HG02759 (cell line): ENCODE measurements around the gene PPM1L.

Source experiments
- ATAC-seq: cut with Tn5 transposase; IDR thresholded peaks from one replicate; pipeline ENCODE4 v1.9.1; 2021; ENCODE audit warnings: mild to moderate bottlenecking, moderate library complexity; ENCODE audit not compliant: unreplicated experiment

PPM1L gene

GRCh38 chr3:160806094-160806493 lies 50.1 kb downstream of the PPM1L start:
- no peak for ATAC-seq

- ATAC-seq, result no peak
Measured at GRCh38 chr3:160806686-160807085, 50.7 kb downstream of the PPM1L start.

GRCh38 chr3:160808838-160809237 lies 52.8 kb downstream of the PPM1L start:
- ATAC-seq, result no peak

DNA sequence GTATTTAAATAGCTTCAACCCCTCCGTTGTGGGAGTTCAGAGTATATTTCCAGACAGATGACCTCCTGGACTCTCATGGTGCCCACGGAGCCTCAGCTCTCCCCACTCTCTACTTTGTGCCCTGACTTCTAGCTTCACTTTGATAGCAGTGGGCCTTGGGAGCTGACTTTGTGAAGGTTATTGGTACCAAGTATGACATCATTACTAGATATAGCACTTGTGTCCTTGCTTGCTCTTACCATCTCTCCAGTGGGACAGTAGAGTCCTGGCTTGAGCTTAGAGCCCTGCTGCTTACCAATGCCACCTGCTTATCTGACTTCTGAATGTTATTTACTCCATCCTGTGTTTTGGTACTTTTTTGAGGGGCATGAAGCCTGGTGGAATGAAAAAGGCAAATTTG lies 53.4 kb downstream of the PPM1L start:
- ATAC-seq, result no peak

GRCh38 chr3:160810362-160811236 lies 54.6 kb downstream of the PPM1L start:
- ATAC-seq, result no peak

DNA sequence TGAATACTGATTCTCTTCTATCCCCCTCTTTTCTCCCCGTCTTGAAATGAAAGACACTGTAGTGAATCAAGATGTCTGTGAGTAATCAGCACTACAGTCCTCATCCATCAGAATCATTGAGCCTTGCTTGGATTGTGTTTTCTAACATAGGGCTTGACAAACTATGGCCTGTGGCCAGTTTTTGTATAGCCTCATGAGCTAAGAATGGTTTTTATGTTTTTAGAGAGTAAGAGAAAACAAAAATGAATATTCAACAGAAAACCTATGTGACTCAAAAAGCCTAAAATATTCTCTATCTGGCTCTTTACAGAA lies 55.2 kb downstream of the PPM1L start:
- ATAC-seq, result no peak

GRCh38 chr3:160812304-160812703 lies 56.3 kb downstream of the PPM1L start:
- no peak for ATAC-seq

GRCh38 chr3:160815280-160815679 lies 59.2 kb downstream of the PPM1L start:
- no peak for ATAC-seq

DNA sequence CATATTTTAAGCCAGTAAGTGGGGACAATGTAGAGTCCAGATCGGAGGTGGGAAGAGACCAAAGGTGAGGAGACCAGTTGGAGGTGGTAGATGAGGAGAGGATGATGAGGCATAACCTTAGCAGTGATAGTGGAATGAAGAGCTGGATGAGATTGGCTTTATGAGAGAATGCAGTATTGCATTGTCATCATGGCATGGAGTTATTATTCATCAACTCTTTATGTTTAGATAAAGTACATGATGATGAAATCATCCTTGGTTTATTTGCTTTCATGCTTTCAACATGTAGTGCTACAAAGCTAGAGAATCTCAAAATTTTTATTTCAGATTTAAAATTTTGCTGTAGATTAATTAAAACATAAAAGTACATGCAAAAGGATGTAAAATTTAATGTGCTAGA lies 64.0 kb downstream of the PPM1L start:
- ATAC-seq, result no peak

- ATAC-seq, result no peak
Measured at GRCh38 chr3:160820430-160820829, 64.4 kb downstream of the PPM1L start.

DNA sequence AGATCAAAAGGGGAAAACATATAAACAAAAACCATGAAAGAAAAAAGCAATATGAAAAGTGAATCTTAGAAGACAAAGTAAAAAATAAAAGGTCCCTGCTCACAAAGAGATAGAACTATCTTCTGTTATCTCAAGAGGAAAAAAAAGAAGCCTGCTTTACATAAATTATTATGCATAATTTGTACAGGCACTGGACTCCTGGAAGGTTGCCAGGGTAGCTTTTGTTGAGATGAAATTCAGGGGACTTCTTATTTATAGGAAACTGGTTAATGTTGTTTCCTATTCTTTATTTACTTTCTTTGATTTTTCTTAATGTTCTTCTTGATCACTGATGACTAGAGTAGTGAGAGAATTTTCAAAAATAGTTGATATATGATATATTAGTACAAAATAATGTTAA lies 66.9 kb downstream of the PPM1L start:
- no peak for ATAC-seq

GRCh38 chr3:160825311-160825800 lies 69.3 kb downstream of the PPM1L start:
- no peak for ATAC-seq

DNA sequence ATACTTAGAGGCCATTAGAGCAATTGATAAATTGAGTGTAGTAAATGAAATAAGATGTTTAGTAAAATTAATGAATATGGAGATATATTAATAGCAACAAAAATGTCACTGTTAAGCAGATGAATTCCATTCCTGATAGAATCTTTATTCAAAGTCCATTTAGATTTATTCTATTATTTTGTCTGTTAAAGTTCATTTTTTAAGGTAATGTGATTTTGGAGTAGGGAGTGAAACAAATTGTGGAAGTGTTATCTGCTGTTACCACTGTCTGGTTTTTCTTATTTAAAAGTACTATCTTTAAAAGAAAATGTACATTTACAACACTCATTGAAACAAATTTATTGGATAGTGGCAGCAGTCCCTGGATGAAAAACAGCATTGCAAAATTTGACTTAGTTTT lies 70.4 kb downstream of the PPM1L start:
- ATAC-seq, result no peak

- ATAC-seq, result no peak
Measured at GRCh38 chr3:160826991-160827390, 71.0 kb downstream of the PPM1L start.

DNA sequence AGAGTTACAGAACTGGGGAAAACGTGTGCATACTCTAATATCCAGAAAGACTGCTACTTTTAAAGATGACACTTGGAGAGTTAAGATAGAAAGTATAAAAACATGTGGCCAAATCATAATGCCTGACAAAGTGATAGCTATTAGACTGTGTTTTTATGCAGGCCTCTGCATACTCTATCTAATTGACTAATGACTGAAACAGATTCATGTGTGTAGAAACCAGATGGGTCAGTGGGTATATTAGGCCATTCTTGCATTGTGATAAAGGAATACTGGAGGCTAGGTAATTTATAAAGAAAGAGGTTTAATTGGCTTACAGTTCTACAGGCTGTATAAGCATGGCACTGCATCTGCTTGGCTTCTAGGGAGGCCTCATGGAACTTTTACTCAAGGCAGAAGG lies 71.5 kb downstream of the PPM1L start:
- ATAC-seq, result no peak

GRCh38 chr3:160828880-160829279 lies 72.8 kb downstream of the PPM1L start:
- ATAC-seq, result no peak

- ATAC-seq, result no peak
Measured at GRCh38 chr3:160829486-160830009, 73.5 kb downstream of the PPM1L start.

GRCh38 chr3:160830796-160831195 lies 74.8 kb downstream of the PPM1L start:
- ATAC-seq, result no peak

GRCh38 chr3:160831401-160831800 lies 75.4 kb downstream of the PPM1L start:
- no peak for ATAC-seq

DNA sequence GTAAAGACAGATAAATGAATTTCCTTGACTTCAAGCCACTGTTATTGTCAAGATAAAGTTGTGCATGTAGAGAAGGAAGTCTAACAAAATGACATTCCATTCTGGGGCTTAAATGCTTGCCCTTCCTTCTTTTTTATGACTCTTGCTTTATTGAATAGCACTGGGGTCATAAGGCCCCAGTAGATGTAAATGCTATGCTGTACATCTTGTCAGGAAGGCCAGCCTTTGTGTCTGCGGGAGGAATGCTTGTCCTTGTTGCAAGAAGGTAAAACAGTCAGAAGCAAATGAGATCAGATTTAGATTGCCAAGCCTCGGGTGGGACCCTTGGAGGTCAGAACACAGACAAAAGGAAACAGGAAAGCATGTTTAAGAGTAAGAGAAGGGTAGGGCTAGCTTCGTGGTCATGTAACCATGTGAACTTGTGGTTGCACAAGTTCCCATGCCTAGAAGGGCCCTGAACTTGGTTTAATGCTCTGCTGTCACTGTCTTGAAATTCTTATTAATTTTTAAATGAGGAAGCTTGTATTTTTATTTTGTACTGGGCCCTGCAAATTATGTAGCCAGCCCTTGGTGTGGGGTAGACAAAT lies 81.5 kb downstream of the PPM1L start:
- no peak for ATAC-seq

DNA sequence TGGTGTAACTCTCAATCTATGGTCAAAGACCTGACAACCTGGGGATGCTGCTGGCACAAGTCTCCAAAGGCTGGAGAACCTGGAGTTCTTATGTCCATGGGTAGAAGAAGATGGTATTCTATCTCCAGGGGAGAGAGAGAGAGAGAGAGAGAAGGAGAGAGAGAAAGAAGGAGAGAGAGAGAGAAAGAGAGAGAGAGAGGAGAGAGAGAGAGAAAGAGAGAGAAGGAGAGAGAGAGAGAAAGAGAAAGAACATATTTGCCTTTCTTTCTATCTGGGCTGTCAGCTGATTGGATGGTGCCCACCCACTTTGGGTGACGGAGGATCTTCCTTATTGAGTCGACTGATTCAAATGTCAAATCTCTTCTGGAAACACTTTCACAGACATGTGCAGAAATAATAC lies 84.6 kb downstream of the PPM1L start:
- ATAC-seq, result no peak

GRCh38 chr3:160841455-160841854 lies 85.4 kb downstream of the PPM1L start:
- no peak for ATAC-seq
